Liver (tissue), 3 donors: ENCODE measurements around the gene NEK2.

ENCODE experiments used
- RXRA ChIP-seq, 2 donors: IDR thresholded peaks; 2 replicates each; pipeline ENCODE4 v1.6.1; 2017 to 2018; ENCODE audit warnings: antibody characterized with exemption in 2 of 2, mild to moderate bottlenecking in 1 of 2
- TF ChIP-seq, protein P1 (sequence below): fragments of 150-350 bp; IDR thresholded peaks from 2 replicates; pipeline ENCODE4 v1.5.1; 2017; ENCODE audit warnings: improper control_type of control experiment, low read depth, low read length; ENCODE audit not compliant: missing input control
- TF ChIP-seq, protein P2 (sequence below): IDR thresholded peaks from 2 replicates; pipeline ENCODE4 v1.6.1; 2016; ENCODE audit warnings: antibody characterized with exemption, mild to moderate bottlenecking
- donor health status: healthy.
- donor health status: healthy.

DNA sequence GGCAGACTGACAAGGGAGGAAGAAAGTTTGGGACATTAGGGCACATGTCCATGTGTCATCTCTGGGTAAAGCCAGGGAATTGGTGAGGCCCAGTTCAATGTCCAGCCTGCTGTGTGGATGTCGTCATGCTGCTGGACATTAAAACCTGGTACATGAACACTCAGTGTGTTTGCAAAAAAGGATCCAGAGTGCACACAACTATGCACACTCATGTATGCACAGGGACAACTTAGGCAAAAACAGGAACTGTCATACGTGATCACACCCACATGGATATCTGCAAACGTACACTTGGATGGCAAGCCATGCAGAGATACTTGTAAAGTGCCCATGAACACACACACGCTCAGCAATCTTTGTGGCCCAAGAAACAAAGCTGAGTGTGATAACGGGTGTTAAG is 47.9 kb upstream of the NEK2 start:
- TF ChIP-seq, protein P1, sequence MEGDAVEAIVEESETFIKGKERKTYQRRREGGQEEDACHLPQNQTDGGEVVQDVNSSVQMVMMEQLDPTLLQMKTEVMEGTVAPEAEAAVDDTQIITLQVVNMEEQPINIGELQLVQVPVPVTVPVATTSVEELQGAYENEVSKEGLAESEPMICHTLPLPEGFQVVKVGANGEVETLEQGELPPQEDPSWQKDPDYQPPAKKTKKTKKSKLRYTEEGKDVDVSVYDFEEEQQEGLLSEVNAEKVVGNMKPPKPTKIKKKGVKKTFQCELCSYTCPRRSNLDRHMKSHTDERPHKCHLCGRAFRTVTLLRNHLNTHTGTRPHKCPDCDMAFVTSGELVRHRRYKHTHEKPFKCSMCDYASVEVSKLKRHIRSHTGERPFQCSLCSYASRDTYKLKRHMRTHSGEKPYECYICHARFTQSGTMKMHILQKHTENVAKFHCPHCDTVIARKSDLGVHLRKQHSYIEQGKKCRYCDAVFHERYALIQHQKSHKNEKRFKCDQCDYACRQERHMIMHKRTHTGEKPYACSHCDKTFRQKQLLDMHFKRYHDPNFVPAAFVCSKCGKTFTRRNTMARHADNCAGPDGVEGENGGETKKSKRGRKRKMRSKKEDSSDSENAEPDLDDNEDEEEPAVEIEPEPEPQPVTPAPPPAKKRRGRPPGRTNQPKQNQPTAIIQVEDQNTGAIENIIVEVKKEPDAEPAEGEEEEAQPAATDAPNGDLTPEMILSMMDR = no peak
- no peak for TF ChIP-seq RXRA (IDR thresholded peaks at IDR 0.05)
- TF ChIP-seq, protein P2, sequence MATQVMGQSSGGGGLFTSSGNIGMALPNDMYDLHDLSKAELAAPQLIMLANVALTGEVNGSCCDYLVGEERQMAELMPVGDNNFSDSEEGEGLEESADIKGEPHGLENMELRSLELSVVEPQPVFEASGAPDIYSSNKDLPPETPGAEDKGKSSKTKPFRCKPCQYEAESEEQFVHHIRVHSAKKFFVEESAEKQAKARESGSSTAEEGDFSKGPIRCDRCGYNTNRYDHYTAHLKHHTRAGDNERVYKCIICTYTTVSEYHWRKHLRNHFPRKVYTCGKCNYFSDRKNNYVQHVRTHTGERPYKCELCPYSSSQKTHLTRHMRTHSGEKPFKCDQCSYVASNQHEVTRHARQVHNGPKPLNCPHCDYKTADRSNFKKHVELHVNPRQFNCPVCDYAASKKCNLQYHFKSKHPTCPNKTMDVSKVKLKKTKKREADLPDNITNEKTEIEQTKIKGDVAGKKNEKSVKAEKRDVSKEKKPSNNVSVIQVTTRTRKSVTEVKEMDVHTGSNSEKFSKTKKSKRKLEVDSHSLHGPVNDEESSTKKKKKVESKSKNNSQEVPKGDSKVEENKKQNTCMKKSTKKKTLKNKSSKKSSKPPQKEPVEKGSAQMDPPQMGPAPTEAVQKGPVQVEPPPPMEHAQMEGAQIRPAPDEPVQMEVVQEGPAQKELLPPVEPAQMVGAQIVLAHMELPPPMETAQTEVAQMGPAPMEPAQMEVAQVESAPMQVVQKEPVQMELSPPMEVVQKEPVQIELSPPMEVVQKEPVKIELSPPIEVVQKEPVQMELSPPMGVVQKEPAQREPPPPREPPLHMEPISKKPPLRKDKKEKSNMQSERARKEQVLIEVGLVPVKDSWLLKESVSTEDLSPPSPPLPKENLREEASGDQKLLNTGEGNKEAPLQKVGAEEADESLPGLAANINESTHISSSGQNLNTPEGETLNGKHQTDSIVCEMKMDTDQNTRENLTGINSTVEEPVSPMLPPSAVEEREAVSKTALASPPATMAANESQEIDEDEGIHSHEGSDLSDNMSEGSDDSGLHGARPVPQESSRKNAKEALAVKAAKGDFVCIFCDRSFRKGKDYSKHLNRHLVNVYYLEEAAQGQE = no peak
